Activated naive CD4-positive, alpha-beta T cell (primary cell): ENCODE results near the gene PKMYT1.
A peak's percentile ranks its signal among the peaks of the same experiment; 100 is the strongest.

Source experiments
- DNase-seq, 4 experiments: peaks; one replicate each; lab custom pipeline; 2025; lab: John Stamatoyannopoulos, UW

PKMYT1 gene

DNA sequence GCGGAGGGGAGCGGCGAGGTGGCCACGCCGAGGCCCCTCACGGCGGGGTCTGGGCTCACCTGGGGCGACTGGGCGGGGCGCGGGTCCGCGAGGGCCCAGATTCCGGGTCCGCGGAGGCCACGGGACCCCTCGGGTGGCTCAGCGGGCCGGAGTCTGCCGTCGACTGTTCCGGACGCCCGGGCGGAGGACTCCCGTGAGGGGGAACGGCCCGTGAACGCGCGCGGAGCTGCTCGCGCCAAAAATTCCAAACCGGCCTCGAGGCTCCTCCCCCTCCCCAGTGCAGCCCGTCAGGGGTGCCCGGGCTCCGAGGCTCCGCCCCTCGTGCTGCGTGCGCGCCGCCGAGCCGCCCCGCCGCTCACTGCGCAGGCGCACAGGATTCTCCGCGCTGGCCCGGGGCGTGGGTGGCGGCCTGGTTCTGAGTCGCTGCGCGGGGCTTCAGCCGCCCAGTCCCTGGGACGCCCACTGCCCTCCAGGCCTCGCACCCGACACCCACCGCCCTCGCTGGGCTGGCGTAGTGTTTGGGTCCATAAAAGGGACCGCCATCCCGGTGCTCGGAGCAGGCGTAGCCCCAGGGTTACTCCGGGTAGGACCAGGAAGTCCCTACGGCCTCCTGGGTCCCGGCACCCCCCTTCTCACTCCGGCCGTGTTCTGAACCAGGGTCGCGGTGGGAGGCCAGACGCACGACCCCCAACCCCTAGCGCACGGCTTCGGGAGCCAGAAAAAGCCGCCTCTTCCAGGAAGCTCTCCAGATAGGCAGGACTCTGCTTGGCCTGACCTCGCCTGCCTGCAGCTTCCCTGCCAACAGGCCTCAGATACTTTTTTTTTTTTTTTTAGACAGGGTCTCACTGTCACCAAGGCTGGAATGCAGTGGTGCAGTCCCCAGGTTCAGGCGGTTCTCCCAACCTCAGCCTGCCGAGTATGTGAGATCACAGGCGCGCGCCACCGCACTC is at the start of gene PKMYT1:
TSS of gene PKMYT1 (minus strand) at position 220 of the 950 bp plus-strand sequence. CDS start 789 bp downstream, outside the sequence.
- peak; percentile 86 to 92 (median 89) for DNase-seq

DNA sequence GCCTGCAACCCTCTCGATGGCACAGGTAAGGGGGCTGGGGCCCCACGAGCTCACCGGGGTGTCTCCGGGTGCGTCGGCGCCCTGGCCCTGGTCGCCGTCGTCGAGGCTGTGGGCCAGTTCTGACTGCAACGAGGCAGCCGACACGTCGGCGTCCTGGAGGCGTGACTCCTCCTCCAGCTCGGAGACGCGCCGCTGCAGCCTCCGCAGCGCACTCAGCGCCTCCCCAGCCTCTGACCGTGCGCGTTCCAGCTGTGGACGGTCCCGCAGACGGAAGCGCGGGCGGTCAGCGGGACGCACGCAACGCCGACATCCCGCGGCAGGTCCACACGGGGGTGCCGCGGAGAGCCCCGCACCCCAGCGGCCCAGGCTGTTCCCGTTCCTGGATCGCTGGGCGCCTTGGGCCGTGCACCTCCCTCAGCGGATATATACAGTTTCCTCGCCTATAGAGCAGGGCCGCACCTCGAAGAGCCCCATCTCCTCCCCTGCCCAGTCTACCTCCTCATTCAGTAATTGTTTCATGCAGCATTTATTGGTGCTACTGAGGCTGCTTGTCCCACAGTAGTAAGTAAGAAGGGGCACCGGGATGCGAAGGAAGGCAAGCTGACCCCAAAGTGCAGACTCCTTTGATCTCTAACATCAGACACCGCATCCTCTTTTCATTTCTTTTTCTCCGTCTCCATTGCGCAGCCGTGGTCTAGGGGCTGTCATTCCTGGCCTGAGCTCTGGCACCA is 49.4 kb upstream of the PKMYT1 start:
- peak in 1 of 4 experiments; percentile 21 for DNase-seq

DNA sequence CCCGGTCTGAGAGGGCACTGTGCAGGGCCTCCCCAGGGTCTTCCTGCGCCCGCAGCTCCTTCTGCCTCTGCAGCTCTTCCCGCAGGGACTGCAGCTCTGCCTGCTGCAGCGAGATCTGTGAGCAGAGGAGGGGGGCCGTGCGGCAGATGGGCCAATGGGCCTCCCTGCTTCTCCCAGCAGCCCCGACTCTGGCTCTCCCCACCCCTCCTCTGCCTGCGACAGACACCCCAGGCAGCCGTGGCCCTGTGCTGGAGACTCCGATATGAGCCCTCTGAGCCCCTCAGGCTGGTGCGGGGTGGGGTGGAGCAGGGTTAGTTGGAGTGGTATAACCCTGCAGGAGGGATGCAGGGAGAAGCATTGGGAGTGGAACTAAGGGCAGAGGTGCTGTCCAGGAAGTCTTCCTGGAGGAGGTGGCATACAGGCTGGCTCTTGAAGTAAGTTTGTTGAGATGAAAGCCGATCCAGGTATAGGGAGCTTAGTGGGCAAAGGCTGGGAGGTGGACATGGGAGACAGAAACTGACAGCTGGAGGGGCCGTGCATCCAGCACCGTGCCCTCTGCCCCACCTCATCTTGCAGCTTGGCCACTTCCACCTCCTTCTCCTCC is 48.6 kb upstream of the PKMYT1 start:
- DNase-seq, result no peak

DNA sequence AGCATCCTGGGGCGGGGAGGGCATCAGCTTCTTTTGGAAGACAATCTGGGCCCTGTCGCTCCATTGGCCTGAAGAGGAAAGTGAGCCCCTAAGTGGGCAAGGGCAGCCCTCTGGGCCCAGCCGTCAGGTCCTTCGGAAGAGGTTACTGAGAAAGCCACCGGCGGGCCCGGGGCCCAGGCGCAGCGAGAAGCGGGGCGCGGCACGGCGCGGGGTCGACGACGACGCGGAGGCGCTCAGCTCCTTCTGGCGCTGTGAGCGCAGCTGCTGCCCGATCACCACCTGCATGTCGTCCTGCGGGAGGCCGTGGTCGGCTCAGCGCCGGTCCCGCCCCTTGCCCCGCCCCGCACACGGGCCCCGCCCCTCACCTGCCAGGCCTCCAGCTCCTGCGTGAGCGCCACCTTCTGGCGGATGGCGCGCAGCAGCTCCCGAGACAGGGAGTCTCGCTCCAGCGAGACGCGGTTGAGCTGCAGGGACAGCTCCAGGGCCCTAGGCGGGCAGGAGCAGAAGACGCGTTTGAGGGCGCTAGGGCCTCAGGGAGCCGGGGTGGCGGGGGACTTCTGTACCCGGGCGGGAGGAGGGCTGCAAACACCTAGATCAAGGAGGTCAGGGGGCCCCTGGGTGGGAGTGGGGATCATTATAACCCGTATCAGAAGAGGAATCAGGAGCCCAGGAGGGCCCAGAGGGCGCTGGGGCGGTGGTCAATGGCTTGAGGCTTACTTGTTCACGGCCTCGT is 47.9 kb upstream of the PKMYT1 start:
- DNase-seq, result peak; percentile 67 to 87 (median 79)

DNA sequence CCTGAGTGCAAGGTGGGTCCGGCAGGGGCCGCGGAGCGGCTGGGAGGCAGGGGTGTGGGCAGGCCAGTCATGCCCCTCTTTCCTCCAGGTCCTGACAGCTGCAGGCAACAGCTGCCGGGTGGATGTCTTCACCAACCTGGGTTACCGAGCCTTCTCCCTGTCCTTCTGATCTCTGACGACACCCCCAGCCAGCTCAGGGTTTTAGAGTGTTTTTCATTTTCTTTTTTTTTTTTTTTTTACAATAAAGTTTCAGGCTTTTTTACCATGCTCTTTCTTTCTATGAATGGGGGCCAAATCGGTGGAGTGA is 47.2 kb upstream of the PKMYT1 start:
- no peak for DNase-seq

DNA sequence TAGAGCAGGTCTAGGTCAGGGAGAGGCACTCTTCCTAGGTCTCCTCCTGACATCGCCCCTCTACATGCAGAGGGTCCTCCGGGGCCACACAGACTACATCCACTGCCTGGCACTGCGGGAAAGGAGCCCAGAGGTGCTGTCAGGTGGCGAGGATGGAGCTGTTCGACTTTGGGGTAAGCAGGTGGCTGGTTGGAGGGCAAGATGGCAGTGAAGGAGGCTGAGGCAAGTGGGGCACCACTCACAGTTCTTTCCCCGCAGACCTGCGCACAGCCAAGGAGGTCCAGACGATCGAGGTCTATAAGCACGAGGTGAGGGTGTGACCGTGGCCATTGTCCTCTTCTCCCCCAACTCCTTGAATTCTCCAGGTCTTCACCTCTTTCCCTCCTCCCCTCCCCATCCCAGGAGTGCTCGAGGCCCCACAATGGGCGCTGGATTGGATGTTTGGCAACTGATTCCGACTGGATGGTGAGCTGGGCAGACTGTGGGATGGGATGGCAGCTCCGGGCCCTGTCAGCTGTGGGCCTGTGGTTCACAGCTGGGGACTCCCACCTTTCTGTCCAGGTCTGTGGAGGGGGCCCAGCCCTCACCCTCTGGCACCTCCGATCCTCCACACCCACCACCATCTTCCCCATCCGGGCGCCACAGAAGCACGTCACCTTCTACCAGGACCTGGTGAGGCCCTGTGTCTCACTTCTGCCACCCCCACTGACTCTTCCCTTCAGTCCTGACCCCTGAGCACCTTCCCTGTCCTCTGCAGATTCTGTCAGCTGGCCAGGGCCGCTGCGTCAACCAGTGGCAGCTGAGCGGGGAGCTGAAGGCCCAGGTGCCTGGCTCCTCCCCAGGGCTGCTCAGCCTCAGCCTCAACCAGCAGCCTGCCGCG is 46.6 kb upstream of the PKMYT1 start:
- no peak for DNase-seq

DNA sequence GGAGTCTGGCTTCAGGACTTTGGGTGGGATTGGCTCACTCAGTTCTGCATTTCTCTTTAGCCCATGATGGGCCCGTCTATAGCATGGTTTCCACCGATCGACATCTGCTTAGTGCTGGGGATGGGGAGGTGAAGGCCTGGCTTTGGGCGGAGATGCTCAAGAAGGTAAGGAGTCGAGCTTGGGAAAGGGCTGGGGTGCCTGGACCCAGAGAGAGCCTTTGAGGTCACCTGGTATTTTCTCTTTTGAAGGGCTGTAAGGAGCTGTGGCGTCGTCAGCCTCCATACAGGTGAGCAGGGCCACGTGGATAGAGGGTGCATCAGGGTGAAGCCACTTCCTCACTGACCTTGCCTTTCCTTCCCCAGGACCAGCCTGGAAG is 45.7 kb upstream of the PKMYT1 start:
- no peak for DNase-seq

DNA sequence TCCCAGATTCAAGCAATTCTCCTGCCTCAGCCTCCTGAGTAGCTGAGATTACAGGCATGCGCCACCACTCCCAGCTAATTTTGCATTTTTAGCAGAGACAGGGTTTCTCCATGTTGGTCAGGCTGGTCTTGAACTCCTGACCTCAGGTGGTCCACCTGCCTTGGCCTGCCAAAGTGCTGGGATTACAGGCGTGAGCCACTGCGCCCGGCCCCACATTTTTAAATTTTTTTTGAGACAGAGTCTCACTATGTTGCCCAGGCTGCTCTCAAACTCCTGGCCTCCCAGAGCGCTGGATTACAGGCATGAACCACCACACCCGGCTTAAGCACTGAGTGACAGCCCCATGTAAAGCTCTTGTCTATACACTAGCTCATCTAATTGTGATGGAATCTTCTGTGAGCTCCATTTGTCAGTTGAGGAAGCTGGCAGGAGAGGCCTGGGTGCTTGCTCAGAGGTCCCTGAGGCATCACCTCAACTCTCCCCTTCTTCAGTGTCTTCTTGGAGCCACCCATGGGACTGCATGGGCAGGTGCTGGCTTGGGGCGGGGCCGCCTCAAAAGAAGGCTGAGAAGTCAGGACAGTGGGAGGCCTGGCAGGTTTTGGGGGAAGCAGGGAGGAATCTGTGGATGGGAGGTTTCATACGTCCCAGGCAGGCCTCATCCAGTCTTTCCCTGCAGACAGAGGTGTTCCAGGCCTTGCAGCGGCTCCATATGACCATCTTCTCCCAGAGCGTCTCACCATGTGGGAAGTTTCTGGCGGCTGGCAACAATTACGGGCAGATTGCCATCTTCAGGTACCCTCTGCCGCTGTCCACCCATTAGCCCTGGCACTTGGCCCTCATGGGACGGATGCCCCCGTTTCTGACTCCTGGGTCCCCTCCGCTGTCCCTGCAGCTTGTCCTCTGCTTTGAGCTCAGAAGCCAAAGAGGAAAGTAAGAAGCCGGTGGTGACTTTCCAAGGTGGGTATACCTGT is 45.1 kb upstream of the PKMYT1 start:
- DNase-seq, result no peak

DNA sequence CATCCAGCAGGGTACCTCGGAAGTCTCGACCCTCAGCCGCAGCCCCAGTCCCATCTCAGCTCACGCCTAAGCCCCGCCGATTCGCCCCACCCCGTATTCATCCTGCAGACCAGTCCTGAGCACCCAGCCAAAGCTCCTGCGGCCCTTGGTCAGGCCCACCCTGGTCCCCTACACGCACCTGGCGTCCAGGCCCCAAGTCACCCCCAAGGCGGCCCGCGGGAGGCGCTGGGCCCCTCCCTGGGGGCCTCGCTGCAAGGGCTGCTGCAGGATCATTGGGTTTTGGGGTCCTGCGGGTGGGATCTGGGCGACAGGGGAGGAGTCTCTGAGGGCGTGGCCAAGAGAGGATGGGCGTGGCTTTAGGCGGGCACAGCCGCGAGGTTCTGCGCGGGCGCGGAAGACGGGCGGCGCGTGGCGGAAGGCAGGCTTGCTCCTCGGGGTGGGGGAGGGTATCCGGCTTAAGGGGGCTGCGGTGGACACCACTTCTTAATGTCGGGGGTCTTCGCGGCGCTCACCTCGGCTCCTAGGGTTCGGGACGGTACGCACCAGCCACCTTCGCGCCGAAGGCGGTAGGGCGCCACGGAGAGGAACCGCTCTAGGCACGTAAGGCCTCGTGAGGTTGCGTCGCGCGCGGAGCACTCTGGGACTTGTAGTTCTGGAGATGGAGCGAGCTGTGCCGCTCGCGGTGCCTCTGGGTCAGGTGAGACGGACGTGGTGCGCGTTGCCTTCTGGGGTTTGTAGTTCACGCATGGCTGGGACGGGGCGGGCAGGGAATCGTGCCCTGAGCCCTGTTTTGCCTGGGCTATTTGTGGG is 43.6 kb upstream of the PKMYT1 start, which contains the start of the genes HCFC1R1 and THOC6:
TSS of gene HCFC1R1 (minus strand) at position 274 of the 810 bp plus-strand sequence. CDS start at position 273, 1 bp downstream.
TSS of gene THOC6 (plus strand) at position 367 of the 810 bp plus-strand sequence. CDS start at position 659, 292 bp downstream.
- DNase-seq, result peak; percentile 85 to 95 (median 90)

DNA sequence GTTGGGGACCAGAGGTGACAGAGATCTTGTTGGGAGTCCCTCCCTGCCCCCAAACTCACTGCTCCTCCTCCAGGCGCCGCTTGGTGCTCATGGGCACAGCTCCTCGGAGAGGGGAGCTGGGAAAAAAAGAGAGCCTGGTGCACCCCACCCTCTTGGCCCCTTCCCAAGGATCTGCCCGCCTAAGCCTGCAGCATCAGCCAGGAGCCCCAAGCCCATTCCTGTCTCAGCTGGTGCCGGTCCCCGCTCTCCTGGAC is 43.1 kb upstream of the PKMYT1 start:
- no peak for DNase-seq

DNA sequence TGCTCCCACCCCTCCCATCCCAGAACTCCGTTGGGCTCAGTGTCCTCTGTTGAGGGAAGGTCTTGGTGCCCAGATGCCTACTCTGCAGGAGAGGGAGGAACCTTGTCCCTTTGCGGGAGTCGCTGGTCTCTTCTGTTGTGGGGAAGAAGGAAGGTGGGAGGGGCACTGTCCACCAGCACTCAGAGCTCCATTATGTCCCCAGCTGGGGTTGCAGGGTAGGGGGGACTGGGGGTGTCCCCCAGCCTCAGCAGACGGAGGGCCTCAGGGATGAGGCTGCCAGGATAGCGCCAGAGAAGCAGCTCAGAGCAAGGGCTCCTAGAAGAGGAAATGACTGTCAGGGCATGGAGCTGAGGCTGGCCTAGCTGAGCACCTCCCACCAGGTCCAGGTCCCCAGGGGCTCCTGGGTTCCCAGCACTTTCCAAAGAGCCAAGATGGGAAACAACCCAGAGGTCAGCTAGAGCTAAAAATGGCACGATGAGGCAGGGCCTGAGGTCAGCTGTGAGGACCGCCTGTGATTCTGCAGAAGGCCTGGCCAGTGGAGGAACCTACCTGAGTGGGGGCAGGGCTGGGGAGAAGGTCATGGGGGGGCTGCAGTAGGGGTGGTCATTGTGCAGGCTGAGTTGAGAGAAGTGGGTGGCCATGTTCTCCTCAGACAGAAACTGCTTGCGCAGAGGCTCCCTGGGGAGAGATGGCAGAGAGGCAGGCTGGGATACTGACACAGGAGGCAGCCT is 42.6 kb upstream of the PKMYT1 start:
- no peak for DNase-seq

DNA sequence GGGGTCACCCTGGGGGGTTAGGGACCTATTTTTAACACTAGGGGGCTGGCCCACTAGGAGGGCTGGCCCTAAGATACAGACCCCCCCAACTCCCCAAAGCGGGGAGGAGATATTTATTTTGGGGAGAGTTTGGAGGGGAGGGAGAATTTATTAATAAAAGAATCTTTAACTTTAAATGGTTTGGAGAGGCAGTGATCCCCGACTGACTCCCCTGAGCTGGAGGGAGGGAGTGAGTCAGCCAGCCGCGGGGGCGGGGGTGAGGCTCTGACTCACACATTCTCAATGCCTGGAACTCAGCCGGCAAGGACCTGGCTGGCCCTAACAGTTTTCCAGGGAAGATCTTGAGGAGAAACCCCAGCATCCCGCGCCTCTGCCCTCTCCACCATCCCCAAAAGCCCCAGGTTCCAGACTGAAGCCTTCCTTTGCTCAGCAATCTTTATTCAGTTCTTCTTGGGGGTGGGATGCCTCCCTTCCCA is 42.0 kb upstream of the PKMYT1 start:
- DNase-seq, result peak; percentile 55 to 76 (median 62)

DNA sequence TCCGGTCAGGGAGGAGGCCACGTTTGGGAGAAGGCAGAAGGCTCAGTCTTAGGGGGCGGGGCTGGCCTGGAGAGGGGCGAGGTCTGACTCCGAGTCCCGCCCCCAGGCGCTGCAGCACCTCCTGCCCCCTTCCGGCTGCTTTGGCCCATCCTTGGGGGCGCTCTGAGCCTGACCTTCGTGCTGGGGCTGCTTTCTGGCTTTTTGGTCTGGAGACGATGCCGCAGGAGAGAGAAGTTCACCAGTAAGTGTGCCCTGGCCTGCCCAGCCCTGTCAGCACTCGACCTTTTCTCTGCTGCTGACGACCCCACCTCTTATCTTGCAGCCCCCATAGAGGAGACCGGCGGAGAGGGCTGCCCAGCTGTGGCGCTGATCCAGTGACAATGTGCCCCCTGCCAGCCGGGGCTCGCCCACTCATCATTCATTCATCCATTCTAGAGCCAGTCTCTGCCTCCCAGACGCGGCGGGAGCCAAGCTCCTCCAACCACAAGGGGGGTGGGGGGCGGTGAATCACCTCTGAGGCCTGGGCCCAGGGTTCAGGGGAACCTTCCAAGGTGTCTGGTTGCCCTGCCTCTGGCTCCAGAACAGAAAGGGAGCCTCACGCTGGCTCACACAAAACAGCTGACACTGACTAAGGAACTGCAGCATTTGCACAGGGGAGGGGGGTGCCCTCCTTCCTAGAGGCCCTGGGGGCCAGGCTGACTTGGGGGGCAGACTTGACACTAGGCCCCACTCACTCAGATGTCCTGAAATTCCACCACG is 41.4 kb upstream of the PKMYT1 start:
- peak; percentile 27 to 62 (median 46) for DNase-seq

DNA sequence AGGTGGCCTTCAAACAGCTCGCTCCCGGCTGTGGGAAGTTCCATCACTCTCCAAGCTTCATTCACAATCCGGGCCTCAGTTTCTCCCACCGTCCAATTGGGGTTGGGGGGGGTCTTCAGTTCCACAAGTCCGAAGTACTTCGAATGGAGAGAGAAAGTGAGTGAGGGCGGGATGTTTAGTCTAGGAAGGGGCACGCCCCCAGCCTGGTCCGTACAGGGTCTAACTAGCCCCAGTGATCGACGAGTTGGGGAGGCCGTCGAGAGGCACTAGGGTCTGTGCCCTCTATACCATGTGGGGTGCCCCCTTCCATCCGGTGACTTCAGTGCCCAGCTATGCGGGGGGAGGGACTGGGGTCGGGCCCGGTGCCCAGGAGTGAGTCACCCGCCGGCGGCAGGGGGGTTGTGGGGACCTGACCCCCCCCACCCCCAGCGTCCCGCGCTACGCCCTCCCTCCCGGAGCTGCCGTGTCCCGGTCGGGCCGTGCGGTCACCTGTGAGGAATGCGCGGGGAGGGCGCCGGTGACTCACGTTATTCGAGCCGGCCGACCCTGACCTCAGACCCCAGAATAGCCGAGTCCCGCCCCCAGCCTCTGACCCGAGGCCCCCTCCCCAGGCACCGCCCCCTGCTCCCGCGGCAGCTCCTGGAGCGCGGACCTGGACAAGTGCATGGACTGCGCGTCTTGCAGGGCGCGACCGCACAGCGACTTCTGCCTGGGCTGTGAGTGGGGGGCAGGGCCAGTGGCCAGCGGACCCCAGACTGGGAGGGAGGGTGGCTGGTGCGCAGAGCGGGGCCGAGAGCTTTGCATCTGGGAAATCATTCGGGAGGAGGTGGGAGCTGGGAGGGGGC is 40.6 kb upstream of the PKMYT1 start:
- peak in 2 of 4 experiments; percentile 25 to 58 for DNase-seq

DNA sequence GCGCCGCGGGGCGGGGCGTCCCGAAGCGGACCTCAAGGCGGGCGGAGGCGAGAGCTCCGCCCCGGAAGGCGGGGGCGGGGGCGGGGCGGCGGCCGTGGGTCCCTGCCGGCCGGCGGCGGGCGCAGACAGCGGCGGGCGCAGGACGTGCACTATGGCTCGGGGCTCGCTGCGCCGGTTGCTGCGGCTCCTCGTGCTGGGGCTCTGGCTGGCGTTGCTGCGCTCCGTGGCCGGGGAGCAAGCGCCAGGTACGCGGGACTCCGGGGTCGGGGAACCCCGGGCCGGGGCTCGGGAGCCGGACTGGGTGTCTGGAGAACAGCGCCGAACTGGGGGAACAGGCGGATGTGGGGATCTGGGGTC is 40.0 kb upstream of the PKMYT1 start, which contains the start of gene TNFRSF12A:
TSS of gene TNFRSF12A (plus strand) at position 122 of the 357 bp plus-strand sequence. CDS start at position 152, 30 bp downstream.
- peak in 2 of 4 experiments; percentile 18 to 39 for DNase-seq

DNA sequence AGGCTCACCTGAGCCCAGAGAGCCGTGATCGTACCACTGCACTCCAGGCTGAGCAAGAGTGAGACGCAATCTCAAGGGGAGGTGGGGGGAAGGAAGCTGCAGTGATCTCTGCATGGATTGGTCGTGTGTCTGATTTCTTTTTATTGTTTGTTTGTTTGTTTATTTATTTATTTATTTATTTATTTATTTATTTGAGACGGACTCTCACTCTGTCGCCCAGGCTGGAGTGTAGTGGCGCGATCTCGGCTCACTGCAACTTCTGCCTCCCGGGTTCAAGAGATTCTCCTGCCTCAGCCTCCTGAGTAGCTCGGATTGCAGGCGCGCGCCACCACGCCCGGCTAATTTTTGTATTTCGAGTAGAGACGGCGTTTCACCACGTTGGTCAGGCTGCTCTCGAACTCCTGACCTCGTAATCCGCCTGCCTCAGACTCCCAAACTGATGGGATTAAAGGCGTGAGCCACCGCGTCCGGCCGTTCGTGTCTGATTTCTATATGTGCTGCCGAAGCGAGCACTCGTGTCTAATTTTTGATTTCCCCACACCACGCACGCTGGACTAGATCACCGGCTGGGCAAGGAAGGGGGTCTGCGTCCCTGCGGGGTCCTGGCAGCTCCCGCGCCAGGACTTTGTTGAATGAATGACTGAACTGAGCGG is 39.5 kb upstream of the PKMYT1 start:
- DNase-seq, result no peak
